NB4 (cell line): ENCODE results near the gene SOX9.

Experiments
- MYC ChIP-seq: IDR thresholded peaks from 2 replicates; pipeline ENCODE4 v1.6.1; 2011; ENCODE audit warnings: low read depth, low read length
- POLR2A ChIP-seq: IDR thresholded peaks from 2 replicates; pipeline ENCODE4 v1.6.1; 2011; ENCODE audit warnings: mild to moderate bottlenecking; ENCODE audit not compliant: insufficient read length; ENCODE audit errors: extremely low read depth
- TF ChIP-seq, protein P1 (sequence below): IDR thresholded peaks from one replicate; pipeline ENCODE4 v1.5.1; 2012; ENCODE audit warnings: low read depth, low read length
- TF ChIP-seq, protein P2 (sequence below): IDR thresholded peaks from 2 replicates; pipeline ENCODE4 v1.6.1; 2011; ENCODE audit warnings: low read depth, low read length

DNA sequence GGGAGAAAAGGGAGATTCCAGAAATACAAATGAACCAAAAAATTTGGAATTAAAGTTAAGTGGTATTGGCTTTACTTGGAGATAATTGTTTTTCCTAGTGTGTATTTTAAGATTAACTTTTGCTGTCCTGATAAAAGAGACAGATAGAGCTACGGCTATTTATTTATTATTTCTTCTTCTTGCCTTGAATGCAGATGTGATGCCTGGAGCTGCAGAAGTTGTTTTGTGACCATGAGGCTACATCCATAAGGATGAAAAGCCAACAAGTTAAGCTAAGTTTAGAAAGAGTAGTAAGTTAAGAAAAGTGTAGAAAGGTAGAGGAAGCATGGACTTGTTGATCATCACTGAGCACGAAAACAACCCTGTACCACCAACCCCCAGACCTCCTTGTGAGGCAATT lies 41.7 kb downstream of the SOX9 start:
- TF ChIP-seq, protein P1, sequence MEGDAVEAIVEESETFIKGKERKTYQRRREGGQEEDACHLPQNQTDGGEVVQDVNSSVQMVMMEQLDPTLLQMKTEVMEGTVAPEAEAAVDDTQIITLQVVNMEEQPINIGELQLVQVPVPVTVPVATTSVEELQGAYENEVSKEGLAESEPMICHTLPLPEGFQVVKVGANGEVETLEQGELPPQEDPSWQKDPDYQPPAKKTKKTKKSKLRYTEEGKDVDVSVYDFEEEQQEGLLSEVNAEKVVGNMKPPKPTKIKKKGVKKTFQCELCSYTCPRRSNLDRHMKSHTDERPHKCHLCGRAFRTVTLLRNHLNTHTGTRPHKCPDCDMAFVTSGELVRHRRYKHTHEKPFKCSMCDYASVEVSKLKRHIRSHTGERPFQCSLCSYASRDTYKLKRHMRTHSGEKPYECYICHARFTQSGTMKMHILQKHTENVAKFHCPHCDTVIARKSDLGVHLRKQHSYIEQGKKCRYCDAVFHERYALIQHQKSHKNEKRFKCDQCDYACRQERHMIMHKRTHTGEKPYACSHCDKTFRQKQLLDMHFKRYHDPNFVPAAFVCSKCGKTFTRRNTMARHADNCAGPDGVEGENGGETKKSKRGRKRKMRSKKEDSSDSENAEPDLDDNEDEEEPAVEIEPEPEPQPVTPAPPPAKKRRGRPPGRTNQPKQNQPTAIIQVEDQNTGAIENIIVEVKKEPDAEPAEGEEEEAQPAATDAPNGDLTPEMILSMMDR, result no peak
- no peak for TF ChIP-seq POLR2A
- TF ChIP-seq, protein P2, sequence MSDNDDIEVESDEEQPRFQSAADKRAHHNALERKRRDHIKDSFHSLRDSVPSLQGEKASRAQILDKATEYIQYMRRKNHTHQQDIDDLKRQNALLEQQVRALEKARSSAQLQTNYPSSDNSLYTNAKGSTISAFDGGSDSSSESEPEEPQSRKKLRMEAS, result no peak
- TF ChIP-seq MYC, result no peak
